Fibroblast of lung (primary cell): ENCODE measurements around the gene SRGAP2C. TPM values are rescaled to one million over a fixed set of nuclear protein-coding genes. Genes with fewer than 3 reads are reported as not detected.
"Not testable (repeated sequence)": the region's sequence is repeated elsewhere in the genome, so short reads cannot be mapped to it uniquely, and the experiment has no call there.

Experiments
- DNase-seq, 2 donors: peaks; one replicate each; pipeline versions ENCODE4 v3.0.0 to v3.0.0-alpha.2; 2010; ENCODE audit warnings: low read depth in 2 of 2
- H2AFZ ChIP-seq: 2 replicates; pipeline ENCODE4 v1.5.1; 2012; ENCODE audit warnings: low read length, control low read depth, inconsistent platforms
- H3K27ac ChIP-seq: 2 replicates; pipeline ENCODE4 v1.5.1; 2011; ENCODE audit warnings: low read length, control low read depth; ENCODE audit not compliant: insufficient read depth
- H3K27me3 ChIP-seq: 2 replicates; pipeline ENCODE4 v1.5.1; 2011; ENCODE audit warnings: mild to moderate bottlenecking, low read length; ENCODE audit not compliant: control insufficient read depth, insufficient read depth
- H3K36me3 ChIP-seq: 2 replicates; pipeline ENCODE4 v1.5.1; 2011; ENCODE audit warnings: low read length; ENCODE audit not compliant: control insufficient read depth, insufficient read depth
- H3K4me1 ChIP-seq: 2 replicates; pipeline ENCODE4 v1.5.1; 2011; ENCODE audit warnings: low read length; ENCODE audit not compliant: control insufficient read depth, insufficient read depth; ENCODE audit errors: extremely low read depth
- H3K4me2 ChIP-seq: 2 replicates; pipeline ENCODE4 v1.5.1; 2011; ENCODE audit warnings: low read length, control low read depth; ENCODE audit not compliant: insufficient read depth; ENCODE audit errors: extremely low read depth
- H3K4me3 ChIP-seq, 4 experiments: fragments of 200-600 bp in 1 of 4; sonication (generic) in 1 of 4; replicated peaks in 1 of 4; 2 replicates each; pipeline ENCODE4 v1.5.1; 2011 to 2016; ENCODE audit warnings: low read length in 4 of 4, low read depth in 3 of 4, mild to moderate bottlenecking in 3 of 4, control low read depth in 2 of 4, inconsistent platforms in 1 of 4, mixed read lengths in 1 of 4; ENCODE audit not compliant: insufficient read depth in 1 of 4; ENCODE audit errors: control extremely low read depth in 1 of 4
- H3K79me2 ChIP-seq: 2 replicates; pipeline ENCODE4 v1.5.1; 2012; ENCODE audit warnings: mild to moderate bottlenecking, low read length, inconsistent platforms; ENCODE audit not compliant: control insufficient read depth, insufficient read depth
- H3K9ac ChIP-seq: 2 replicates; pipeline ENCODE4 v1.5.1; 2011; ENCODE audit warnings: mild to moderate bottlenecking, low read length, control low read depth; ENCODE audit not compliant: insufficient read depth
- H3K9me3 ChIP-seq: 2 replicates; pipeline ENCODE4 v1.5.1; 2012; ENCODE audit warnings: low read depth, low read length; ENCODE audit not compliant: control insufficient read depth, insufficient read depth
- H4K20me1 ChIP-seq: 2 replicates; pipeline ENCODE4 v1.5.1; 2011; ENCODE audit warnings: low read length; ENCODE audit not compliant: control insufficient read depth, insufficient read depth; ENCODE audit errors: extremely low read depth
- polyA plus RNA-seq, 2 donors: library from polyadenylated mRNA; depleted of rRNA in 1 of 2; stranded (reverse) in 1 of 2; unstranded in 1 of 2; fragments of >200 nt; gene quantifications; 2 replicates each; pipeline ENCODE4 v1.2.1, GENCODE V29; 2011 to 2012; ENCODE audit warnings: missing spikeins in 1 of 2
- total RNA-seq: library from RNA; depleted of rRNA; stranded (reverse); fragments of >200 nt; gene quantifications from 2 replicates; pipeline ENCODE4 v1.2.1, GENCODE V29; 2014

Gene SRGAP2C
- total and polyA plus RNA-seq, 2 donors (not counting 1 experiment from before 2014, with no cell fraction given) = 8.2 to 36.5 TPM

DNA sequence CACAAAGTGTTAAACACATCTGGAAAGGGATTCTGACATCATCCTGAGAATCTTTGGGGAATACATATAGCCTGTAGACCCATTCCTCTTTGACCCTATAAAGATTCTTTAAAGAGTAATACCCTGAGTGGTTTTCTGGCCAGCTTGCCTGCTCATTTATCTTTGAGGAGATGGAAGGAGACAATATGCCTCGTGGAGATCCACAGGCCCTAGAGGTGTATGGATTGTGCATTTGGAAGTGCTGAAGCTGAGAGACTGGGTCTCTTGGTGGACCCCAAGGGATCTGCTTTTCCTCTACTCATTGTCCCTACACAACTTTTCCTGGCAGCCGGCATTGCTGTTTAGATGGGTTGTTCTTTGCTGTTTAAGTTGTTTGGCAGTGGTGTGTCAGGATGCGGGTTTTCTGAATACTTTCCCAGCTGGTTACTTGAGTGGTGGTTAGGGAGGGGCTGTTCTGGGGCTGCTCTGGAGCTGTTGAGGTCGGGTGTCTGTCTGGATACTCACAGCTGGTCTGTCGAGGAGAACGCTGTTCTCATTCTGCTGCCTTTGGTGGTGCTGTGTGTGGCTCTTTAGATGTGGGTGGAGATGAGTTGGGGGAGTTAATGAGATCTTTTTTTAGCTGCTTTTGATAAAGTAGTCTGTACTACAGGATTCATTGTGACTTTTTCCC, 49.5 kb downstream of the SRGAP2C start:
- H3K79me2 ChIP-seq, H2AFZ ChIP-seq, H3K9ac ChIP-seq, DNase-seq, H3K4me1 ChIP-seq, H3K9me3 ChIP-seq, H3K36me3 ChIP-seq, H3K4me2 ChIP-seq, H3K27me3 ChIP-seq, H3K27ac ChIP-seq, H3K4me3 ChIP-seq, H4K20me1 ChIP-seq: not testable (repeated sequence)

DNA sequence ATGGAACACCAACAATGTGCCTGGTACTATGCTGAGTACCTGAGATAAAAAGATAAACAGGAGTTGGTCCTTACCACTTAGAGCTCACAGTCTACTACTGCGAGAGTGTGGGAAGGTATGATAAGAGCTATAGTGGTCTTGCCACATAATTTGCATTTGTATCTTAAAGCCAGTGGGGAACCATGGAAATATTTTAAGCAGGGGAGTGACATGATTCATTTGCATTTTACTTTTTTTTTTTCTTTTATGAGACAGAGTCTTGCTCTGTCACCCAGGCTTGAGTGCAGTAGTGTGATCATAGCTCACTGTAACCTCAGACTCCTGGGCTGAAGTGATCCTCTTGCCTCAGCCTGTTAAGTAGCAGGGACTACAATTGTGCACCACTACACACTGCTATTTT, 53.6 kb downstream of the SRGAP2C start:
- H3K4me2 ChIP-seq, H3K27ac ChIP-seq, H4K20me1 ChIP-seq, H3K4me3 ChIP-seq, H3K27me3 ChIP-seq, DNase-seq, H3K9me3 ChIP-seq, H3K79me2 ChIP-seq, H3K4me1 ChIP-seq, H2AFZ ChIP-seq, H3K9ac ChIP-seq, H3K36me3 ChIP-seq: not testable (repeated sequence)

DNA sequence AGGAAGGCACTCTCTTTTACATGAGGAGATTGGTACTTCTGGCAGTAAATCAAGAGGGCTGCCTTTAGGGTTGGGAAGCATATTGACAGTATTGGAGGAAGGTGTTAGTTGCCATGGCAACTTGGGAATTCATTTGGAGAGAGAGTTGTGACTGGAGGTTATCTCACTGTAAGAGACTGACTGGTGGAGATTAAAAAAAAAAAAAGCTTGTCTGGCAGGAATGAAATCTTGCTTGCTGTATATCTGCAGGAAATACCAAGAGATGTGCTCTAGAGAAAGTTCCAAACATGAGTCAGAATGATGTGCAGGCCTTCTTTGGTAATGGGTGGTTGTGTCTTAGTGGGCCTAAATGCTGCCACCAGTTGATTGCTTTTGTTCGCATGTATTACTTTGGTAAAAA, 59.1 kb downstream of the SRGAP2C start:
- H3K4me1 ChIP-seq, H3K9ac ChIP-seq, H3K27me3 ChIP-seq, H3K9me3 ChIP-seq, H3K4me2 ChIP-seq, DNase-seq, H2AFZ ChIP-seq, H4K20me1 ChIP-seq, H3K4me3 ChIP-seq, H3K27ac ChIP-seq, H3K36me3 ChIP-seq, H3K79me2 ChIP-seq: not testable (repeated sequence)

DNA sequence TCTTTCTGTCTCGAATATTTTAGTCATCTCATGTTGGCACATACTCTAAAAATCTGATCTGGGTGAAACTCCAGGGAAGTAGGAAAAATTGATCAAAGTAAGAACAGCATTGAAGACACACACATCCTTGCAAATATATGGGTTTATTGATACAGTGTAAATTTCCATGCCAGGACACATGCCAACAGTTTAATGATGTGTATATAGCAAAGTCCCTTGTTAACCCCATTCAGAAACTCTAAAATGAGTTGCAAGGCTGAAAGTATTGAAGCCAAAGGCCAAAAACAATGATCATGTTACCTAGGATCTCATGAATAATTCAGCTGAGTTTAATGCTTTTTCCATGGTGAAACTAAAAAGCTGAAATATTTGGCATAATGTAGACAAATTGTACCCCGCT, 61.6 kb downstream of the SRGAP2C start:
- H3K27ac ChIP-seq, H3K4me2 ChIP-seq, H3K36me3 ChIP-seq, H3K27me3 ChIP-seq, H3K79me2 ChIP-seq, H3K9ac ChIP-seq, H4K20me1 ChIP-seq, H3K9me3 ChIP-seq, DNase-seq, H2AFZ ChIP-seq, H3K4me3 ChIP-seq, H3K4me1 ChIP-seq: not testable (repeated sequence)

DNA sequence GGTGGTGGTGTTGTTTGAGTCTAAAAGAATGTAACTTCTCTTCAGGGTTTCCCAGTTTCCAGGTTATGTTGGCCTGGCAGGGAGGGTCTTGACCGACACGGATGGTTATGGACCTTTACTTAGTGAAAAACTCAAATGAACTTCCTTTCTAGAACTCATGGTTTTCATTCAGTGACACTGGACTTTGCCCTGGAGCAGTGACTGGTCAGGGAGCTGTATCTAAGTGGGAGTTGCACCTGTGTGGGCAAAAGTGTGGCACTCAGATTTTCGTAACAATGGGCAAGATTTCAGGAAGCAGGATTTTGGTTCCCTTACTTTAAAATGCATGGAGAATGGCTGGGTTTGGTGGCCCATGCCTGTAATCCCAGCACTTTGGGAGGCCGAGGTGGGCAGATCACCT, 67.9 kb downstream of the SRGAP2C start:
- H3K79me2 ChIP-seq, H3K4me1 ChIP-seq: not testable (repeated sequence)

DNA sequence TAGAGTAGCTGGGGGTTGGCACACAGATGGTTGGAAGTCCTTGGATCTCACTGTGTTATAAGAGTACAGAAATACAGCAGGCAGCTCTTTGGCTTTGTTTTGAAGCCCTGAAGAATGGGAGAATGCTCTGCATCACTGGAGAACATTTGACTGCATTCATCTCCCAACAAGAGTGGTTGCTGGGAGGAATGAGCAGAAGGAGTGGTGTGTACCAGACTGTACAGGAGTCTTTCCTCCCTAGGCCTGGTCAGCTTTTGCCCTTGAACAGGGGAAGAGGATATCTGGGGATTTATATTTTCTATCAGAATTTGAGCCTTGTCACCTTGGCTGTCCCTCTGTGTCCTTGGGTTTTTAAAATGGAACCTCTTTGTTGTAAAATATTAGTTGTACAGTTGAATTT, 69.8 kb downstream of the SRGAP2C start:
- not testable (repeated sequence) for H3K9ac ChIP-seq, H3K4me3 ChIP-seq, H3K27ac ChIP-seq, H3K79me2 ChIP-seq, H3K4me1 ChIP-seq, H3K27me3 ChIP-seq, DNase-seq, H3K4me2 ChIP-seq, H2AFZ ChIP-seq, H3K36me3 ChIP-seq, H3K9me3 ChIP-seq, H4K20me1 ChIP-seq

More for the DNA sequence above, 67.9 kb downstream of the SRGAP2C start:
- H3K36me3 ChIP-seq, H2AFZ ChIP-seq, H3K9me3 ChIP-seq, H4K20me1 ChIP-seq, H3K4me2 ChIP-seq, H3K27ac ChIP-seq, H3K27me3 ChIP-seq, DNase-seq, H3K4me3 ChIP-seq, H3K9ac ChIP-seq: not testable (repeated sequence)

DNA sequence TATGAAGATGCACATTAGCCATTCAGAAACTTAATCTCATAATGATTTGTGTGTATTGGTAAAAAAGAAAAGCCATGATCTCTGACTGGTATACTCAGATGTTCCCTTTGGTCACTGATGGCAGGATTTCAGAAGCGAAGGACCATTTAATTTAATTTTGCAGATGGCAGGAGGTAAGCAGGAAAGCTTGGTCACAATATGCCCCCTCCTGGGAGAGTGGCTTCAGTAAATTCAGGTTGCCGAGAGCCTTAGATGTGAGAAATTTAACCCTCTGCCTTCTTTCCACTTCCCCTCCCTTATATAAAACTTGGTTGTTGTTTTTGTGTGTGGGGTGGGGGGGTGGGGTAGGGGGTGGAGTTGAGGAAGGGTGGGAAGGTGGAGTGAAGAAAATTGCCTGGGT, 72.9 kb downstream of the SRGAP2C start:
- DNase-seq, H3K27me3 ChIP-seq, H3K4me1 ChIP-seq, H3K36me3 ChIP-seq, H3K9ac ChIP-seq, H2AFZ ChIP-seq, H3K4me3 ChIP-seq, H3K79me2 ChIP-seq, H4K20me1 ChIP-seq, H3K9me3 ChIP-seq, H3K4me2 ChIP-seq, H3K27ac ChIP-seq: not testable (repeated sequence)
